Measurements from ENCODE around the gene SPG11.

The SPG11 gene

GRCh38 chr15:44682211-44682610 is 18.7 kb upstream of the SPG11 start:
- in situ Hi-C loops (cut with MboI; ENCODE audit: low pct_unique_long_range_greater_than_20kb, low sequenced_read_pairs) = no loop called here
- peak; percentile 24 for DNase-seq

GRCh38 chr15:44676676-44677075 is 13.2 kb upstream of the SPG11 start:
- DNase-seq = no peak
- in situ Hi-C loops (cut with MboI; ENCODE audit: low pct_unique_long_range_greater_than_20kb, low sequenced_read_pairs) = no loop called here

GRCh38 chr15:44675911-44676310 is 12.4 kb upstream of the SPG11 start:
- in situ Hi-C loops (cut with MboI; ENCODE audit: low pct_unique_long_range_greater_than_20kb, low sequenced_read_pairs) = no loop called here
- DNase-seq = no peak

GRCh38 chr15:44673639-44674038 is 10.2 kb upstream of the SPG11 start:
- in situ Hi-C loops (cut with MboI; ENCODE audit: low pct_unique_long_range_greater_than_20kb, low sequenced_read_pairs) = no loop called here
- DNase-seq = no peak

- no peak for DNase-seq
- in situ Hi-C loops (cut with MboI; ENCODE audit: low pct_unique_long_range_greater_than_20kb, low sequenced_read_pairs) = no loop called here
Observed at GRCh38 chr15:44670087-44670950, 6.9 kb upstream of the SPG11 start.

GRCh38 chr15:44668921-44669320 is 5.5 kb upstream of the SPG11 start:
- no peak for DNase-seq
- in situ Hi-C loops (cut with MboI; ENCODE audit: low pct_unique_long_range_greater_than_20kb, low sequenced_read_pairs) = no loop called here

GRCh38 chr15:44667039-44667360 is 3.5 kb upstream of the SPG11 start:
- no peak for DNase-seq
- in situ Hi-C loops (cut with MboI; ENCODE audit: low pct_unique_long_range_greater_than_20kb, low sequenced_read_pairs) = no loop called here

GRCh38 chr15:44666210-44667038 is 3.0 kb upstream of the SPG11 start:
- no peak for DNase-seq
- in situ Hi-C loops (cut with MboI; ENCODE audit: low pct_unique_long_range_greater_than_20kb, low sequenced_read_pairs) = no loop called here

- in situ Hi-C loops (cut with MboI; ENCODE audit: low pct_unique_long_range_greater_than_20kb, low sequenced_read_pairs) = no loop called here
- peak; percentile 80 for DNase-seq
Observed at GRCh38 chr15:44662478-44663409, 718 bp downstream of the SPG11 start.

- no peak for DNase-seq
- in situ Hi-C loops (cut with MboI; ENCODE audit: low pct_unique_long_range_greater_than_20kb, low sequenced_read_pairs) = no loop called here
Observed at GRCh38 chr15:44661576-44661975, 1.9 kb downstream of the SPG11 start.

- in situ Hi-C loops (cut with MboI; ENCODE audit: low pct_unique_long_range_greater_than_20kb, low sequenced_read_pairs) = no loop called here
- DNase-seq = no peak
Observed at GRCh38 chr15:44659056-44659455, 4.4 kb downstream of the SPG11 start.

GRCh38 chr15:44657378-44657777 is 6.1 kb downstream of the SPG11 start:
- DNase-seq = no peak
- in situ Hi-C loops (cut with MboI; ENCODE audit: low pct_unique_long_range_greater_than_20kb, low sequenced_read_pairs) = no loop called here

- no peak for DNase-seq
- in situ Hi-C loops (cut with MboI; ENCODE audit: low pct_unique_long_range_greater_than_20kb, low sequenced_read_pairs) = no loop called here
Observed at GRCh38 chr15:44656913-44657312, 6.5 kb downstream of the SPG11 start.

GRCh38 chr15:44656298-44656697 is 7.2 kb downstream of the SPG11 start:
- in situ Hi-C loops (cut with MboI; ENCODE audit: low pct_unique_long_range_greater_than_20kb, low sequenced_read_pairs) = no loop called here
- no peak for DNase-seq

GRCh38 chr15:44654858-44655257 is 8.6 kb downstream of the SPG11 start:
- in situ Hi-C loops (cut with MboI; ENCODE audit: low pct_unique_long_range_greater_than_20kb, low sequenced_read_pairs) = no loop called here

GRCh38 chr15:44647637-44648036 is 15.8 kb downstream of the SPG11 start:
- in situ Hi-C loops (cut with MboI; ENCODE audit: low pct_unique_long_range_greater_than_20kb, low sequenced_read_pairs) = no loop called here
- no peak for DNase-seq

More at GRCh38 chr15:44654858-44655257, 8.6 kb downstream of the SPG11 start:
- DNase-seq = no peak

GRCh38 chr15:44647036-44647435 is 16.4 kb downstream of the SPG11 start:
- DNase-seq = no peak
- in situ Hi-C loops (cut with MboI; ENCODE audit: low pct_unique_long_range_greater_than_20kb, low sequenced_read_pairs) = no loop called here

- in situ Hi-C loops (cut with MboI; ENCODE audit: low pct_unique_long_range_greater_than_20kb, low sequenced_read_pairs) = no loop called here
- no peak for DNase-seq
Observed at GRCh38 chr15:44646460-44646859, 17.0 kb downstream of the SPG11 start.

- in situ Hi-C loops (cut with MboI; ENCODE audit: low pct_unique_long_range_greater_than_20kb, low sequenced_read_pairs) = no loop called here
- no peak for DNase-seq
Observed at GRCh38 chr15:44641651-44642050, 21.8 kb downstream of the SPG11 start.
